Measurements from ENCODE around the gene IRF2. TPM values are rescaled to one million over a fixed set of nuclear protein-coding genes. Genes with fewer than 3 reads are reported as not detected.

IRF2 gene
- polyA plus RNA-seq, 2 of the 4 experiments (the other 2 are of a cell fraction) = 11.0 to 23.5 TPM

DNA sequence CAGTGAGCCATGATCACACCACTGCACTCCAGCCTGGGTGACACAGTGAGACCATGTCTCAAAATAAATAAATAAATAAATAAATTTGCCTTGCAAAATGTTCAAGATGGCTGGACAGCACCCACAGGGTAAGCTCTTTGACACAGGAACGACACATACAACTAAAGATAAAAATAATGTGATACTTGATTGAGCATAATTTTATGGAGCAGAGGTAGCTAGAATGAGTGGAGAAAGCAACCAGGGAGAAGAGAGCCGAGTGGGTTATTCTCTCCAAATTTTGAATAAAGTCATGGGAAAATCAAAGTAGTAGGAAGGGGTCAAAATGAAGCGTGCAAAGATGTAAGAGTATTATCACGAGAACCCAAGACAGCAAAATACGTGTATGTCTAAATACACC is 121.5 kb downstream of the IRF2 start:
- ATAC-seq (no peak), DNase-seq (ENCODE audit: low read depth in 1 of 2, low spot score in 1 of 2) (no peak), FAIRE-seq (no peak)
- Histone ChIP-seq H3K9me3 (no peaks in the 10 kb centered on the region), H3K27ac (no peak overlapping the region), H3K4me2 (no peak overlapping the region), H3K4me1 (peaks cover 15% of the 10 kb centered on the region; the same call in 2 of the 3 replicates), H3K4me3 (no peak overlapping the region)
- POLR2A ChIA-PET = no interaction called here
- 77% methylated on average over 5 of the region's 5 CpGs for WGBS (ENCODE audit: missing lambda C conversion rate)
- TF ChIP-seq, protein P1, sequence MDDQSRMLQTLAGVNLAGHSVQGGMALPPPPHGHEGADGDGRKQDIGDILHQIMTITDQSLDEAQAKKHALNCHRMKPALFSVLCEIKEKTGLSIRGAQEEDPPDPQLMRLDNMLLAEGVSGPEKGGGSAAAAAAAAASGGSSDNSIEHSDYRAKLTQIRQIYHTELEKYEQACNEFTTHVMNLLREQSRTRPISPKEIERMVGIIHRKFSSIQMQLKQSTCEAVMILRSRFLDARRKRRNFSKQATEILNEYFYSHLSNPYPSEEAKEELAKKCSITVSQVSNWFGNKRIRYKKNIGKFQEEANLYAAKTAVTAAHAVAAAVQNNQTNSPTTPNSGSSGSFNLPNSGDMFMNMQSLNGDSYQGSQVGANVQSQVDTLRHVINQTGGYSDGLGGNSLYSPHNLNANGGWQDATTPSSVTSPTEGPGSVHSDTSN (IDR thresholded peaks at IDR 0.05) = no peak
- no peak for TF ChIP-seq ZC3H11A (IDR thresholded peaks at IDR 0.05)
- no peak for TF ChIP-seq BHLHE40 (IDR thresholded peaks at IDR 0.05; ENCODE audit: low read depth, low read length)
- no peak for TF ChIP-seq RNF2 (IDR thresholded peaks at IDR 0.05; ENCODE audit: borderline replicate concordance, low read depth)
- no peak for TF ChIP-seq HOXB13 (CRISPR knock-in tag; IDR thresholded peaks at IDR 0.05; ENCODE audit: low read depth)
- no peak for TF ChIP-seq HEYL (CRISPR knock-in tag; IDR thresholded peaks at IDR 0.05)
- TF ChIP-seq JUN (IDR thresholded peaks at IDR 0.05) = no peak
- no peak for TF ChIP-seq ZNF302 (CRISPR knock-in tag; IDR thresholded peaks at IDR 0.05)
- TF ChIP-seq JUNB (IDR thresholded peaks at IDR 0.05) = no peak
- TF ChIP-seq PHF8 (IDR thresholded peaks at IDR 0.05; ENCODE audit: borderline replicate concordance, low read depth) = no peak
- CTCF ChIA-PET = interaction anchor here (0.6 to 1.5 kb wide), 2 partner anchors 10 to 89 kb away, joined by 3 to 4 read pairs; no protein-coding TSS in a partner anchor

DNA sequence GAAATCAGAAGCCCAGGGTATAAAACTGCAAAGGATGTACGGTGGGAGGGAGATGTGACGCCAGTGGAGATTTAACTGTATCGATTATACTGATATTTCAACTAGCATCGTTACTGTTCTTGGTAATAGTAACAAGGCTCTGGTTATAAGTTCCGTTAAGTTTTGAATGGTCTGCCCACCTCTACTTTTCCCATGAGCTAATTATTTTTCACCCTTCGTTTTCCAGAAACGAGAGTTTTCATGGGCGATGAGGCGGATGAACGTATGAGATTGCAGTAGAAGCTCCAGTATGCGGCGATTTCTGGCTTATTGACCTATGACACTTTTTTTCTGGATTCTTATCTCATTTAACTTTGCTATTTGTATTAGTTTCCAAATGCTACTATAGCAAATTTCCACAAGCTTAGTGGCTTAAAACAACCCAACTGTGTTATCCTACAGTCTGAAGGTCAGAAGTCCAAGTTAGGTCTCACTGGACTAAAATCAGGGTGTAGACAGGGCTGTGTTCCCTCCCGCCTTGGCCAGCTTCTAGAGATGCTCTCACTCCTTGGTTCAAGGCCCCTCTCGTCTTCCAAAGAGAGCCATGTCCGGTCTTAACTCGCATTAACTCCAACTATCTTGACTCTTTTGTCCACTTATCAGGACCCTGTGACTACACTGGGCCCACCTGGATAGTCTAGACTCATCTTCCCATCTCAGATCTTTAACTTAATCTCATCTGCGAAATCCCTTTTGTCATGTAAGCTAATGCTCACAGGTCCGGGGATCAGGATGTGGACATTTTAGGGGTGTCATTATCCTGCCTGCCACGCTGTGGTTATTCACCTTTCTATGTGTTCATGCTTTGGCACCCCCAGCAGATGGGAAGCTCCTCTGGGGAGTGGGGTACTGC is 122.5 kb downstream of the IRF2 start:
- CTCF ChIA-PET = interaction anchor here (1.5 kb wide), 1 partner anchor 88 kb away, joined by 3 read pairs; no protein-coding TSS in a partner anchor

DNA sequence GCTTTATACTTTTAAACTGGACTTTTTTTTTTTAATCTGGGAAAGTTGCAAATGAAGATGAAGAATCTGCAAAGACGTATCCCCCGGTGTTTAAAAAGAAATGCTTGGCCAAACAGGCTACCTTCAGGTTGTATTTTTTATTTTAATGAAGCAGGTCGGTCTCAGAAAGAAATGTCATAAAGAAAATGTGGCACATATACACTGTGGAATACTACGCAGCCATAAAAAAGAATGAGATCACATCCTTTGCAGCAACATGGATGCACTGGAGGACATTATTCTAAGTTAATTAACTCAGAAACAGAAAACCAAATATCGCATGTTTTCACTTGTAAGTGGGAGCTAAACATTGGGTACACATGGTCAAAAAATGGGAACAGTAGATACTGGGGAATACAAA is 123.4 kb downstream of the IRF2 start:
- ChIA-PET CTCF (no interaction called here), POLR2A (no interaction called here)
- Histone ChIP-seq H3K4me3 (no peak overlapping the region), H3K9me3 (no peaks in the 10 kb centered on the region), H3K27ac (no peak overlapping the region), H3K4me1 (peaks cover 19% of the 10 kb centered on the region; the same call in 2 of the 3 replicates), H3K4me2 (no peak overlapping the region)
- 79% methylated on average over 5 of the region's 5 CpGs for WGBS (ENCODE audit: missing lambda C conversion rate)
- ATAC-seq (no peak), DNase-seq (ENCODE audit: low read depth in 1 of 2, low spot score in 1 of 2) (no peak), FAIRE-seq (no peak)
- TF ChIP-seq, protein P2, sequence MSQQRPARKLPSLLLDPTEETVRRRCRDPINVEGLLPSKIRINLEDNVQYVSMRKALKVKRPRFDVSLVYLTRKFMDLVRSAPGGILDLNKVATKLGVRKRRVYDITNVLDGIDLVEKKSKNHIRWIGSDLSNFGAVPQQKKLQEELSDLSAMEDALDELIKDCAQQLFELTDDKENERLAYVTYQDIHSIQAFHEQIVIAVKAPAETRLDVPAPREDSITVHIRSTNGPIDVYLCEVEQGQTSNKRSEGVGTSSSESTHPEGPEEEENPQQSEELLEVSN (IDR thresholded peaks at IDR 0.05; ENCODE audit: borderline replicate concordance, low read depth) = no peak
- TF ChIP-seq MAFK (IDR thresholded peaks at IDR 0.05; ENCODE audit: partially characterized antibody) (no peak), MAZ (IDR thresholded peaks at IDR 0.05; ENCODE audit: borderline replicate concordance, low read depth, low read length) (no peak), FOSL2 (IDR thresholded peaks at IDR 0.05) (no peak), FOSL2 (CRISPR knock-in tag; IDR thresholded peaks at IDR 0.05) (no peak), JUNB (IDR thresholded peaks at IDR 0.05) (no peak), ZNF302 (CRISPR knock-in tag; IDR thresholded peaks at IDR 0.05) (no peak), GATA3 (IDR thresholded peaks at IDR 0.05; ENCODE audit: borderline replicate concordance) (no peak)
- TF ChIP-seq, protein P3, sequence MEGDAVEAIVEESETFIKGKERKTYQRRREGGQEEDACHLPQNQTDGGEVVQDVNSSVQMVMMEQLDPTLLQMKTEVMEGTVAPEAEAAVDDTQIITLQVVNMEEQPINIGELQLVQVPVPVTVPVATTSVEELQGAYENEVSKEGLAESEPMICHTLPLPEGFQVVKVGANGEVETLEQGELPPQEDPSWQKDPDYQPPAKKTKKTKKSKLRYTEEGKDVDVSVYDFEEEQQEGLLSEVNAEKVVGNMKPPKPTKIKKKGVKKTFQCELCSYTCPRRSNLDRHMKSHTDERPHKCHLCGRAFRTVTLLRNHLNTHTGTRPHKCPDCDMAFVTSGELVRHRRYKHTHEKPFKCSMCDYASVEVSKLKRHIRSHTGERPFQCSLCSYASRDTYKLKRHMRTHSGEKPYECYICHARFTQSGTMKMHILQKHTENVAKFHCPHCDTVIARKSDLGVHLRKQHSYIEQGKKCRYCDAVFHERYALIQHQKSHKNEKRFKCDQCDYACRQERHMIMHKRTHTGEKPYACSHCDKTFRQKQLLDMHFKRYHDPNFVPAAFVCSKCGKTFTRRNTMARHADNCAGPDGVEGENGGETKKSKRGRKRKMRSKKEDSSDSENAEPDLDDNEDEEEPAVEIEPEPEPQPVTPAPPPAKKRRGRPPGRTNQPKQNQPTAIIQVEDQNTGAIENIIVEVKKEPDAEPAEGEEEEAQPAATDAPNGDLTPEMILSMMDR (IDR thresholded peaks at IDR 0.05) = no peak
- TF ChIP-seq, protein P4, sequence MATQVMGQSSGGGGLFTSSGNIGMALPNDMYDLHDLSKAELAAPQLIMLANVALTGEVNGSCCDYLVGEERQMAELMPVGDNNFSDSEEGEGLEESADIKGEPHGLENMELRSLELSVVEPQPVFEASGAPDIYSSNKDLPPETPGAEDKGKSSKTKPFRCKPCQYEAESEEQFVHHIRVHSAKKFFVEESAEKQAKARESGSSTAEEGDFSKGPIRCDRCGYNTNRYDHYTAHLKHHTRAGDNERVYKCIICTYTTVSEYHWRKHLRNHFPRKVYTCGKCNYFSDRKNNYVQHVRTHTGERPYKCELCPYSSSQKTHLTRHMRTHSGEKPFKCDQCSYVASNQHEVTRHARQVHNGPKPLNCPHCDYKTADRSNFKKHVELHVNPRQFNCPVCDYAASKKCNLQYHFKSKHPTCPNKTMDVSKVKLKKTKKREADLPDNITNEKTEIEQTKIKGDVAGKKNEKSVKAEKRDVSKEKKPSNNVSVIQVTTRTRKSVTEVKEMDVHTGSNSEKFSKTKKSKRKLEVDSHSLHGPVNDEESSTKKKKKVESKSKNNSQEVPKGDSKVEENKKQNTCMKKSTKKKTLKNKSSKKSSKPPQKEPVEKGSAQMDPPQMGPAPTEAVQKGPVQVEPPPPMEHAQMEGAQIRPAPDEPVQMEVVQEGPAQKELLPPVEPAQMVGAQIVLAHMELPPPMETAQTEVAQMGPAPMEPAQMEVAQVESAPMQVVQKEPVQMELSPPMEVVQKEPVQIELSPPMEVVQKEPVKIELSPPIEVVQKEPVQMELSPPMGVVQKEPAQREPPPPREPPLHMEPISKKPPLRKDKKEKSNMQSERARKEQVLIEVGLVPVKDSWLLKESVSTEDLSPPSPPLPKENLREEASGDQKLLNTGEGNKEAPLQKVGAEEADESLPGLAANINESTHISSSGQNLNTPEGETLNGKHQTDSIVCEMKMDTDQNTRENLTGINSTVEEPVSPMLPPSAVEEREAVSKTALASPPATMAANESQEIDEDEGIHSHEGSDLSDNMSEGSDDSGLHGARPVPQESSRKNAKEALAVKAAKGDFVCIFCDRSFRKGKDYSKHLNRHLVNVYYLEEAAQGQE (IDR thresholded peaks at IDR 0.05) = no peak

More for the DNA sequence above, 122.5 kb downstream of the IRF2 start:
- DNase-seq (ENCODE audit: low read depth in 1 of 2, low spot score in 1 of 2) (no peak), ATAC-seq (no peak), FAIRE-seq (no peak)
- no peak overlapping the region for H3K4me2 ChIP-seq
- H3K9me3 ChIP-seq = no peaks in the 10 kb centered on the region
- H3K27ac ChIP-seq = no peak overlapping the region
- WGBS (ENCODE audit: missing lambda C conversion rate) = 71% methylated on average over 19 of the region's 19 CpGs
- peaks cover 19% of the 10 kb centered on the region; the same call in 2 of the 3 replicates for H3K4me1 ChIP-seq
- no peak for TF ChIP-seq RCOR1 (IDR thresholded peaks at IDR 0.05; ENCODE audit: low read depth, low read length)
- no peak for TF ChIP-seq FOSL2 (IDR thresholded peaks at IDR 0.05)
- no peak for TF ChIP-seq FOSL2 (CRISPR knock-in tag; IDR thresholded peaks at IDR 0.05)
- no peak for TF ChIP-seq FOSB (CRISPR knock-in tag; IDR thresholded peaks at IDR 0.05)
- TF ChIP-seq CHD4 (IDR thresholded peaks at IDR 0.05; ENCODE audit: borderline replicate concordance) = no peak
- no peak for TF ChIP-seq EHMT2 (IDR thresholded peaks at IDR 0.05; ENCODE audit: low read depth)
- no peak for TF ChIP-seq HOXB5 (CRISPR knock-in tag; IDR thresholded peaks at IDR 0.05)
- TF ChIP-seq, protein P5, sequence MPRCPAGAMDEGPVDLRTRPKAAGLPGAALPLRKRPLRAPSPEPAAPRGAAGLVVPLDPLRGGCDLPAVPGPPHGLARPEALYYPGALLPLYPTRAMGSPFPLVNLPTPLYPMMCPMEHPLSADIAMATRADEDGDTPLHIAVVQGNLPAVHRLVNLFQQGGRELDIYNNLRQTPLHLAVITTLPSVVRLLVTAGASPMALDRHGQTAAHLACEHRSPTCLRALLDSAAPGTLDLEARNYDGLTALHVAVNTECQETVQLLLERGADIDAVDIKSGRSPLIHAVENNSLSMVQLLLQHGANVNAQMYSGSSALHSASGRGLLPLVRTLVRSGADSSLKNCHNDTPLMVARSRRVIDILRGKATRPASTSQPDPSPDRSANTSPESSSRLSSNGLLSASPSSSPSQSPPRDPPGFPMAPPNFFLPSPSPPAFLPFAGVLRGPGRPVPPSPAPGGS (IDR thresholded peaks at IDR 0.05) = no peak
- no peak for TF ChIP-seq ZFP36 (IDR thresholded peaks at IDR 0.05; ENCODE audit: borderline replicate concordance, partially characterized antibody)
- no peak for TF ChIP-seq ZNF302 (CRISPR knock-in tag; IDR thresholded peaks at IDR 0.05)
- no peak for TF ChIP-seq JUNB (IDR thresholded peaks at IDR 0.05)
- H3K4me3 ChIP-seq = no peak overlapping the region
- POLR2A ChIA-PET = no interaction called here
